Mononuclear cell (primary cell): Measurements from ENCODE around the gene VAMP1. TPM values are rescaled to one million over a fixed set of nuclear protein-coding genes. Genes with fewer than 3 reads are reported as not detected.

Experiments used
- H3K27me3 ChIP-seq: 2 replicates; pipeline ENCODE4 v1.6.0; 2011; ENCODE audit warnings: low read length, control low read depth; ENCODE audit not compliant: insufficient read depth
- H3K4me1 ChIP-seq: 2 replicates; pipeline ENCODE4 v1.5.1; 2011; ENCODE audit warnings: mild to moderate bottlenecking, low read length, control low read depth; ENCODE audit not compliant: insufficient read depth
- H3K4me3 ChIP-seq: 2 replicates; pipeline ENCODE4 v1.5.1; 2011; ENCODE audit warnings: mild to moderate bottlenecking, low read length, moderate library complexity
- H3K9me3 ChIP-seq: 2 replicates; pipeline ENCODE4 v1.5.1; 2011; ENCODE audit warnings: low read depth, mild to moderate bottlenecking, control low read depth, low read length
- total RNA-seq: library from RNA; depleted of rRNA; stranded (reverse); fragments of >200 nt; gene quantifications from one replicate; pipeline ENCODE4 v1.2.3, GENCODE V29; 2012

The VAMP1 gene
- total RNA-seq, 1 donor, result 13.9 TPM

DNA sequence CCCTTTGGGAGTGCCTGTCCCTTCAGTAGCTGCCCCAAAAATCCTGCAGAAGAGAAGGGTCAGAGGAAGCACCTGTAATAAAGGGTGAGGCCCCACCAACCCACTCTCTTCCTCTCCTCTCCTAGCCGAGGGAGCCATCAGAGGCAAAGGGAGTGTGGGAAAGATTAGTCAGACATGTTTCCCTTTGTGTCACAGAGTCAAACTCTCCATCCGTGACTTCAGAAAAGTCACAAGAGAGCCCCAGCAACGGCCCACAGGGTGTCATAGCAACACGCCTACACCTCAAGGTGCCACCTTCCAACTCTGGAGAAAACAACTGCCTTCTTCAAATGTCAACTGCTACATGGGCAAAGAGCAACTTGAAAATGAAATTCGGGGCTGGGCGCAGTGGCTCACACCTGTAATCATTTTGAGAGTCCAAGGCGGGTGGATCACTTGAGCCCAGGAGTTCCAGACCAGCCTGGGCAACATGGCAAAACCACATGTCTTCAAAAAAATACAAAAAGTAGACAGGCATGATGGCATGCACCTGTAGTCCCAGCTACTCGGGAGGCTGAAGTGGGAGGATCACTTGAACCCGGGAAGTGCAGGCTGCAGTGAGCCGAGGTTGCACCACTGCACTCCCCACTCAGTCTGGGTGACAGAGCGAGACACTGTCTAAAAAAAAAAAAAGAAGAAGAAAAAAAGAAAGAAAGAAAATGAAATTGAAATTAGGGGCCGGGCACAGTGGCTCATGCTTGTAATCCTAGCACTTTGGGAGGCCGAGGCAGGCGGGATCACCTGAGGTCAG, 43.4 kb downstream of the VAMP1 start:
- Histone ChIP-seq H3K4me1 (peaks cover 63% of the 10 kb centered on the region), H3K27me3 (no peaks in the 10 kb centered on the region), H3K9me3 (no peaks in the 10 kb centered on the region), H3K4me3 (no peak overlapping the region)

DNA sequence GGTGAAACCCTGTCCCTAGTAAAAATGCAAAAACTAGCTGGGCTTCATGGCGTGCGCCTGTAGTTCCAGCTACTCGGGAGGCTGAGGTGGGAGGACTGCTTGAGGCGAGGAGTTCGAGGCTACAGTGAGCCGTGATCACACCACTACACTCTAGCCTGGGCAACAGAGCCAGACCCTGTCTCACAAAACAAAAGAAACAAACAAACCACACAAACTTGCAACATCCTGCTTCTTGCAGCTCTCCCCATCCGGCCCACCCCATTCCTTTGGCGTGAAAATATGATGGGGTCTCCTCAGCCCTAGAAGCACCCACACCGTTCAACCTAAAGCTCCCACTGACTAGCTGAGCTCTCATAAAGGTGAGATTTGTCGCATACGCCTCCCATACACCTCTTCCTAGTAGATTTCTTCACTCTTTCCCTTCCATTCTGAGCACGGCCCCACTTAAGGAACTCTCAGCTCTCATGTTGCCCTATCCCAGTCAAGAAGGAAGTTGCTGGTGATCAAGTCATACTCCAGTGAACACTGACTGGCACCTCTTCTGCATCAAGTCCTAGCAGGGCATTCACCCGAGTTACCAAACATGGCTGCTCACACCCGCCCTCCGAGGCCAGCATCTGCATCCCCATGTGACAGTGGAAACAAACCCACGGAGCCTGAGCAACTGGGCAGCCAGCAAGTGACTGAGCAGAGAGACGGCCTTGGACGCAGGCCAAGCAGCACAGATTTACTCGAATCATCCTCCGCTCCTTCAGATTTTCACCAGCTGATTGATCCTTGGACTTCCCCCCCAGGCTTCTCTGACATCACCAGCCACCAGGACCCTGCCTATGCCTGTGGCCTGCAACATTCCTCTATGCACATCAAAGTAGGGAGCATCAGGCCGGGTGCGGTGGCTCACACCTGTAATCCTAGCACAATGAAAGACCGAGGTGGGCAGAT, 44.6 kb downstream of the VAMP1 start:
- Histone ChIP-seq H3K9me3 (no peaks in the 10 kb centered on the region), H3K4me1 (peaks cover 55% of the 10 kb centered on the region), H3K27me3 (no peaks in the 10 kb centered on the region), H3K4me3 (no peak overlapping the region)

DNA sequence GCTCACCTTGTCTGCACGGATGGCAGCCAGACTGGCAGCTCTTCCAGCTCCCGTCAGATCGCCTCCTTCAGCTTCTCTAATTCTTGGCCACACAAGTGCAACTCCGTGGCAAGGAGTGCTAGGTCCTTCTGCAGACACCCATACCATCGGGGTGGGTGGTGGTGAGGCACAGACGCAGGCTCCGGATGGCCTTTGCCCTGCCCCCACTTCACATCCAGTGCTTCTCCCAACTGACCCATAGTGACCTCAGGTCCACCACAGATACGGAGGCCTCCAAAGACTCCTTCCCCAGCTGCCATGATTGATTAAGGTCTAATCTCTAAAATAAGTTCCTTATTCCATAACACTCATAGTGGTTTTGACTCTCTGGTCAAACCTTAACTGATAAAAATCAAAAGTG, 45.6 kb downstream of the VAMP1 start:
- Histone ChIP-seq H3K4me3 (no peak overlapping the region), H3K4me1 (peaks cover 45% of the 10 kb centered on the region), H3K27me3 (no peaks in the 10 kb centered on the region), H3K9me3 (no peaks in the 10 kb centered on the region)

DNA sequence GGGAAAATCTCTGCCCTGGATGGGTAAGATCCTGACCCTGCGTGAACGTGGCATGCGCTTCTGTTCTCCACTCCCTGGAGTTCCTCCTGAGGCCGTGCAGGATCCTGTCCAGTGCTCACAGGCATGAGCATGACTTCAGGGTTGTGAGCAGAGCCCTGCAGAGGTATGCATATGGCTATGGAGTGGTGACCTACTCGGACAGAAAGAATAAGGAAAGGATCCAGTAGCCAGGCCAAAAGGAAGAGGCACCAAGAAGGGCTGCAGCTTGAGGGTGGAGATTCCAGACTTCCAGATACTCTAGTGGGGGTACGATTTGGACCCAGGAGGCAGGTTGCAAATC, 46.5 kb downstream of the VAMP1 start:
- no peaks in the 10 kb centered on the region for H3K9me3 ChIP-seq
- no peak overlapping the region for H3K4me3 ChIP-seq
- no peaks in the 10 kb centered on the region for H3K27me3 ChIP-seq
- H3K4me1 ChIP-seq, result peaks cover 44% of the 10 kb centered on the region

DNA sequence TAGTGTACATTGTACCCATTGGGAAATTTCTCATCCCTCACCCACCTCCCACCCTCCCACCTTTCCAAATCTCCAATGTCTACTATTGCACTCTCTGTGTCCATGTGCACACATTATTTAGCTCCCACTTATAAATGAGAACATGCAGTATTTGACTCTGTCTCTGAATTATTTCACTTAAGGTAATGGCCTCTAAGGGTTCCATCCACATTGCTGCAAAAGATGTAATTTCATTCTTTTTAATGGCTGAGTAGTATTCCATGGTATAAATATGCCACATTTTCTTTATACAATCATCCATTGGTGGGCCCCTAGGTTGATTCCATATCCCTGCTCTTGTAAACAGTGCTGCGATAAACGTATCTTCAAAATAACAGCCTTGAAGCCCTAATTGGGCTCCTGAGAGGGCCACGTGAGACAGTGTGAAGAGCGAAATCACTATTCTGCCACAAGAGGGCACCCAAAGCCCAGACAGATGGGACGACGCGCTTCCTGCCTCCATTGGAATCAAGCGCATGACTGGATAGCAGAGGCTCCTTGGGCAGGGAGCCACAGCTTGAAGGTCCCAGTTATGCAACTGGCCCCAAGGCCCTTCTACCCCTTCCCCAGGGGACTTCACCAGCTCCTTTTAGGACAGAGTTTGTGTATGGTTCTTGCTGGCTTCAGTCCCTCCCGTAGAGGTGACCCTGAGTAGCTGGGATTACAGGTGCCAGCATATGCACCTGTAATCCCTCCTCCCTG, 47.0 kb downstream of the VAMP1 start:
- no peak overlapping the region for H3K4me3 ChIP-seq
- H3K4me1 ChIP-seq, result peaks cover 44% of the 10 kb centered on the region
- H3K9me3 ChIP-seq, result no peaks in the 10 kb centered on the region
- no peaks in the 10 kb centered on the region for H3K27me3 ChIP-seq

DNA sequence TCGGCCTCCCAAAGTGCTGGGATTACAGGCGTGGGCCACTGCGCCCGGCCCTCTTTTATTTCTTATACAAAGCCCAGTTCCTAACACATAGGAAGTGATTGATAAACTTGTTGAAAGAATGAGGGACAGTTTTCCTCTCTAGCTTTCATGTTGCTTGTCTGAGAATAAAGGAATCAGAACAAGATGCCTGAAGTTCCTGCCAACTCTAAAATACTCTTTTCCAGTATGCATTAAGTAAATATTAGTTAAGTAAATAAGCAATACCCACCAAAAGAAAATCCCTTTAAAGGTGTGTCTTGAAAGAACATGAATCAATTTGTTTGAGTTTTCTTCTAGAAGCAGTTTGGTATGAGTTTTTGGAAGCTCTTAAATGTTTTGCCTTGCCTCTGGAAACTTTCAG, 50.1 kb downstream of the VAMP1 start:
- Histone ChIP-seq H3K4me3 (no peak overlapping the region), H3K4me1 (peaks cover 40% of the 10 kb centered on the region), H3K9me3 (no peaks in the 10 kb centered on the region), H3K27me3 (no peaks in the 10 kb centered on the region)

DNA sequence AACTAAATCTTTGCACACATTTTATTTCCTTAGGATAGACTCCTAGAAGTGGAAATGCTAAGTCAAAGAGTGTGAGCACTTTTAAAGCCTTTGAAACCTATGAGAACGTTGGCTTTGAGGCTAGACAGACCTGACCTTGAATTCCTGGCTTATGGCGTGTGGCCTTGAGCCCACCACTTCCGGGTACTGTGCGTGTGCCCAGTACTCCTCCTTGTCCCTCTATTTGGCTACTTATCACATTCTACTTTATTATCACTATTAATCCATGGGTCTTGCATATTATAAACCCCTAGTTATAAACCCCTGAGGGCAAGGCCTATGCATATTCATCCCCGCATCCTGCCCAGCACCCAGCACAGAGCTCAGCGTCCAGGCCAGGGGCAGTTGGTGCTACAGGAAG, 51.7 kb downstream of the VAMP1 start:
- H3K27me3 ChIP-seq, result no peaks in the 10 kb centered on the region
- no peak overlapping the region for H3K4me3 ChIP-seq
- no peaks in the 10 kb centered on the region for H3K9me3 ChIP-seq
- H3K4me1 ChIP-seq, result peaks cover 29% of the 10 kb centered on the region

DNA sequence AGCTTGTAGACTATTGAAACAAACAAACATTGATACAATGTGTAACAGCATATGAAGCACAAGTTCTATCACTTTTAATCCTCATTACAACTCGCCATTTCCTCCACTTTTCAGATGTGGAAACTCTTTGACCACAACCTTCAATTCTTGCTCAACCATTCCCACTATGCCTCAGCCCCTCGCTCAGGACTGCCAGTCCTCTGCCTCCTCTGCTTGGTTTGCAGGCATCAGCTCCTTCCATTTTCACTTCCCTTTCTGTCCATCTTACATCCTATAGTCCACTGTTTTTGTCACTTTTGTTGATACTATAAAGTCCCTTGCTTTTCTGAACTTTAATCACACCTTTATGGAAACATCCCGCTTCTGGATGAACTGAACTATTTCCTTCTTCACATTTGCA, 53.9 kb downstream of the VAMP1 start:
- peaks cover 22% of the 10 kb centered on the region for H3K4me1 ChIP-seq
- no peak overlapping the region for H3K4me3 ChIP-seq
- H3K27me3 ChIP-seq, result no peaks in the 10 kb centered on the region
- no peaks in the 10 kb centered on the region for H3K9me3 ChIP-seq

Other genes with a start within 250 kb of the VAMP1 start
- gene PLEKHG6, start 160.0 kb downstream of the VAMP1 start, total RNA-seq, result not detected
- 75.2 TPM for gene TNFRSF1A, start 128.6 kb downstream of the VAMP1 start, total RNA-seq
- 1.2 TPM for gene SCNN1A, start 95.1 kb downstream of the VAMP1 start, total RNA-seq
- gene LTBR, start 86.5 kb downstream of the VAMP1 start, total RNA-seq, result 29.8 TPM
- 24.3 TPM for gene CD27, start 25.7 kb downstream of the VAMP1 start, total RNA-seq
- 28.7 TPM for gene TAPBPL, start 18.6 kb downstream of the VAMP1 start, total RNA-seq
- 14.7 TPM for gene MRPL51, start 22.6 kb upstream of the VAMP1 start, total RNA-seq
- 7.5 TPM for gene NCAPD2, start 23.4 kb upstream of the VAMP1 start, total RNA-seq
- gene GAPDH, start 63.8 kb upstream of the VAMP1 start, total RNA-seq, result 2,093 TPM
- gene IFFO1, start 85.4 kb upstream of the VAMP1 start, total RNA-seq, result 8.0 TPM
- gene NOP2, start 97.6 kb upstream of the VAMP1 start, total RNA-seq, result 44.2 TPM
- 208 TPM for gene CHD4, start 136.7 kb upstream of the VAMP1 start, total RNA-seq
- gene LPAR5, start 165.3 kb upstream of the VAMP1 start, total RNA-seq, result 4.1 TPM
- 24.1 TPM for gene ACRBP, start 176.8 kb upstream of the VAMP1 start, total RNA-seq
- 31.3 TPM for gene ING4, start 192.4 kb upstream of the VAMP1 start, total RNA-seq
- 23.2 TPM for gene ZNF384, start 218.7 kb upstream of the VAMP1 start, total RNA-seq
- gene PIANP, start 230.1 kb upstream of the VAMP1 start, total RNA-seq, result not detected